Glomerular endothelial cell (primary cell): Measurements from ENCODE around the gene GPATCH8. TPM values are rescaled to one million over a fixed set of nuclear protein-coding genes. Genes with fewer than 3 reads are reported as not detected.
"Not testable (repeated sequence)": the region's sequence is repeated elsewhere in the genome, so short reads cannot be mapped to it uniquely, and the experiment has no call there.

Experiments used
- DNase-seq: peaks from one replicate; pipeline ENCODE4 v3.0.0-alpha.2; 2011; ENCODE audit warnings: low read depth, low spot score; ENCODE audit errors: extremely low read depth
- total RNA-seq: library from RNA; depleted of rRNA; stranded (reverse); fragments of >200 nt; gene quantifications from 2 replicates; pipeline ENCODE4 v1.2.3, GENCODE V29; 2015

The GPATCH8 gene
- total RNA-seq, 1 donor from 2014 or later: 26.4 TPM

DNA sequence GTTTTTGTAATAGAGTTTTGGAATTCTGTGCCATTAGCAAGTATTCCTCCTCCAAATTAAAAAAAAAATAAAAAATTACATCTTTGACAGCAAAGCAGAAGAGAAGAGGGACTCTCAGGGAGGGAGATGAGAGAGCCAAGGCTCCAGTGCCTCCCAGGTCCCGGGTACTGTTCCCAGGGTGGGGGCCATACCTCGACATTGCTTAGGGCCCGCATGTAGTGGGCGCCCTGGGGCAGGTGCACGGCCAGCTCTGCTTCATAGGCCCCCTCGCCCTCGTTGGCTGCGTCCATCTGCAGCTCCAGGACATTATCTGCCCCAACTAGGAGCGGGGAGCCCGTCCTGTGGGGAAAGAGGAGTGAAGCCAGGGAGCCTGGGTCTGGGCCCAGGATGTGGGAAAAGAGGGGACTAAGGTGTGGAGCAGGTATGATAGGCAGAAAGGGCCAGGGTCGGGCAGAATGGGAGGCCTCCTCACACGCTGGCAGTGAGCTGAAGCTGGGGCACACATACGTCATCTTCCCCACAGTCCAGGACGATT lies 125.0 kb downstream of the GPATCH8 start:
- DNase-seq: no peak

GRCh38 chr17:44376779-44377178 lies 126.4 kb downstream of the GPATCH8 start:
- no peak for DNase-seq

GRCh38 chr17:44376124-44376523 lies 127.1 kb downstream of the GPATCH8 start:
- DNase-seq: no peak

DNA sequence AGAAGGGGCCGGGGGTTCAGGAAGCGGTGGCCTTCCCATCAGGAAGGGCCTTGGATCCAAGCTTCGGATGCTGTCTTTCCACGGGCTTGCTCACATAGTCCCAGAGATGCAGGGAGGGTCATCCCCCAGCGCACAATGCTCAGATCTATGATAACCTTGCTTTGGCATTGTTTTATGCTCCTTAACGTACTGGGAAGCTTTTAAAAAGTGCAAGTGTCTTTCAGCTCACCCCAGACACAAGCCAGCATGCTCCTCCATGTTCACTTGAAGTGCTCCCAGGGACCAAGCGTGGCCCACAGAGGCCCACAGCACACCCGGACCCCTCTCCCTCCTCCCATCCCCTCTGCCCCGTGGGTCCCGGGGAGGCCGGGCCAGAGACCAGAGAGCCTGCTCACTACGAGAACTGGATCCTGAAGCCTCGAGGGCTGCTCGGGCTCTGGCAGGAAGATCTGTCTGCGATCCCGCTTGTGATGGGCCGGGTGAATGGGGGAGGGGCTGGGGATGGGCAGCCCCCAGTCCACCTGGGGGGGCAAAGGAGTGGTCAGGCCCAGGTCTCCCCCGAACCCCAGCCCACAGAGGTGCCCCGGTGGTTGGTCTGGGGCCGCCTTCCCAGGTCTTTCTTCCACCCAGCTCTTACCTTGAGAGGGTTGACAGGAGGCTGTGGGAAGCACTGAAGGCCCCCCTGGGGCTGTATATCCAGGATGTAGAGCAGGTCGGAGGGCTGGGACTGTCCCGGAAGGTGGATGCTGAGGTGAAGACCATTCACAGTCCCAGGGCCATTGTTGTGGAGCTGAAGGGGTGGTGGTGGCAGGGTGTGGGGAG lies 127.8 kb downstream of the GPATCH8 start:
- no peak for DNase-seq

DNA sequence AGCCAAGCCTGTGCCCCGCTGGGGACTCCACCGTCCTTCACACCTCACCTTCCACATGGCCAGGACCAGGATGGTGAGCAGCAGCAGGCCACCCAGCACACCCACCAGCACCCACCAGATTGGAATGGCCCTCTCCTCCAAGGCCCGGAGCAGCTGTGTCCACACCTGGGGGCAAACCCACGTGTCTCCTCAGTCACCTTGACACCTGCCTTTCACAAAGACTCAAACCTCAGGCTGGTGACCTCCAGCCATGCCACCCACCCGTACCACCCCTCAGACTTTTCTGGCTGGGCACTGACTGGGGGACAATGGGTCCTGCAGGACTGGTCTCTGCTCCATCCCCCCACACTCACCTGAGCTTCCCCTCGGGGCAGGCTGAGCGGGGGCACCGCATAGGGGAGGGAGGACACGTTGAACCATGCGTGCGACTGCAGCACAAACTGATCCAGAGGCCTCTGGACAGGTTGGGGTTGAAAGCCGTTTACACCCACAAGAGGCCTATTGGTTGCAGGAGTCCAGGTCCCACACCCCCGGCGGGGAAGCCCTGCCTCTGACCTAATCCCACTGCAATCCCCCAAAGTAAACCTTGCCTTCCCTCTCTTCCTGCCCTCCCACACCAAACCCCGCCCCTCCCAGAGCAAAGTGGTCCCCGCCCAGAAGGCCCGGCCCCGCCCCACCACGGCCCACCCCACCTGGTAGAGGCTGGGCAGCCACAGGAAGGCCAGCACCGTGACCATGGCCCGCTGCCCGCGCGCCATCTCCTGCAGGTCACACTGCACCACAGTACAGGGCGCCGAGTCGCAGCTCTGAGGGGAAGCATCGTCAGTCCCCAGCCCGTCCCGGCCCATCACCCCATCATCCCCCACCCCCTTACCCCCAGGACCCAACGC lies 128.7 kb downstream of the GPATCH8 start:
- no peak for DNase-seq

DNA sequence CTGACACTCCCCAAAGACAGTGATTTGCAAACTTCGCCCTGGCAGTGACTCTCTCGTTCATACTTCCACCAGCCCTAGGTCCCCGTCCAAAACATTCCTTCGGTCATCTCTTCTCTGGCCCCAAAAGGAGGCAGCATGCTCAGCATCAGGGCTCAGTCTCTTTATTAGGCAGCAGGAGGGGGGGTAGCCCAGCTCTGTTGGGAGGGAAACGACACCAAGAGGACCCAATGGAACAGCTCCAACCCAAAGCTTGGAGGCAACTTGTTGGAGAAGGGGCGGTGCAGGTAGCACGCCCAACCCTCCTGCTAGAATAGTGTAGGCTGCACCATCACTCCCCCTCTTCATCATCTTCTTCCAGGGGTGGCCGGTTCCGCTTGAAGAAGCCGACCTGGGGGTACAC lies 131.2 kb downstream of the GPATCH8 start:
- no peak for DNase-seq

GRCh38 chr17:44369414-44370023 lies 133.7 kb downstream of the GPATCH8 start:
- DNase-seq: not testable (repeated sequence)

DNA sequence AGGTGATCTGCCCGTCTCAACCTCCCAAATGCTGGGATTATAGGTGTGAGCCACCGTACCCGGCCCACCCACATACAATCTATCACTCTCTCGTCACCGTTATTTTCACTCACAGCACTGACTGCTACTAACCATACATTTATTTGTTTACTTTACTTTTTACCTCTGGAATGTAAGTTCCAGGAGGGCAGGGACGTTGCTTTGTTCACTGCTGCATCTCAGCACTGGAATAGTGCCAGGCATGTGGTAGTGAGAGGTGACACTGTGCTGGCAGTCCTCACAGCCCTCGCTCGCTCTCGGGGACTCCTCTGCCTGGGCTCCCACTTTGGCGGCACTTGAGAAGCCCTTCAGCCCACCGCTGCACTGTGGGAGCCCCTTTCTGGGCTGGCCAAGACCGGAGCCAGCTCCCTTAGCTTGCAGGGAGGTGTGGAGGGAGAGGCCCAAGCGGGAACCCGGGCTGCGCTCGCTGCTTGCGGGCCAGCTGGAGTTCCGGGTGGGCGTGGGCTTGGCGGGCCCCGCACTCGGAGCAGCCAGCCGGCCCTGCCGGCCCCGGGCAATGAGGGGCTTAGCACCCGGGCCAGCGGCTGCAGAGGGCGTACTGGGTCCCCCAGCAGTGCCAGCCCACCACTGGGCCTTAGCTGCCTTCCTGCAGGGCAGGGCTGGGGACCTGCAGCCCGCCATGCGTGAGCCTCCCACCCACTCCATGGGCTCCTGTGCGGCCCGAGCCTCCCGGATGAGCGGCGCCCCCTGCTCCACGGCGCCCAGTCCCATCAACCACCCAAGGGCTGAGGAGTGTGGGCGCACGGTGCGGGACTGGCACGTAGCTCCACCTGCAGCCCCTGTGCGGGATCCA lies 134.6 kb downstream of the GPATCH8 start:
- not testable (repeated sequence) for DNase-seq

DNA sequence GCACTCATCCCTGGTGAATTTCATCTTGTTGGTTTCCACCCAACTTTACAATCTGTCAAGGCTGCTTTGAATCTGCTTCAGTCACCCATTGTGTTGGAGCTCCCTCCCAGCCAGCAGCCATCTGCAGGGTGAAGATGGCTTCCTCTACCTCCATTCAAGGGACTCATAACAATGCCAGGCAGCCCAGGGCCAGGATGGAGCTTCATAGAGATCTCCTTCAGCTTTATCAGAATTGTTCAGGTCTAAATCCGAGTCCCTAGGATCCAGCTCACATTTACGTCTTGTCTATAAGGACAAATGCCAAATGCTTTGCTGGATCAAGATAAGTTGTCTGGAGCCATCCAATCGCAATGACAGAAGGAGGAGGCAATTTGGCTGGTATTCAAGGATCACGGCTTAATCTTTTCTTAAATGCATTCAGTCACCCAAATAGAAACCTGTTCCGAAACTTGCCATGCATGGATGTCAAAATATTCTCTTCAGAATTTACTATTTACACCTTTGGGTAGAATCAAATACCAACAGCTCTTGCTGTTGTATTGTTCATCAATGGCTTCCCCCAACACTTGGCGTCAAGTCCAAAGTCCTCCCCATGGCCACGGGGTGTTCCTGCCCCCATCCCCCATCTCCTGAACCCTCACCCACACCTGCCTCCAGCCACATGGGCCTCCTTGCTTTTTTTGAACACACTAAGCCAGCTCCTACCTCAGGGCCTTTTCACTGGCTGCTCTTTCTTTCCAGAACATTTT lies 135.8 kb downstream of the GPATCH8 start:
- DNase-seq: no peak

- DNase-seq: not testable (repeated sequence)
Observed at GRCh38 chr17:44365051-44365450, 138.2 kb downstream of the GPATCH8 start.

DNA sequence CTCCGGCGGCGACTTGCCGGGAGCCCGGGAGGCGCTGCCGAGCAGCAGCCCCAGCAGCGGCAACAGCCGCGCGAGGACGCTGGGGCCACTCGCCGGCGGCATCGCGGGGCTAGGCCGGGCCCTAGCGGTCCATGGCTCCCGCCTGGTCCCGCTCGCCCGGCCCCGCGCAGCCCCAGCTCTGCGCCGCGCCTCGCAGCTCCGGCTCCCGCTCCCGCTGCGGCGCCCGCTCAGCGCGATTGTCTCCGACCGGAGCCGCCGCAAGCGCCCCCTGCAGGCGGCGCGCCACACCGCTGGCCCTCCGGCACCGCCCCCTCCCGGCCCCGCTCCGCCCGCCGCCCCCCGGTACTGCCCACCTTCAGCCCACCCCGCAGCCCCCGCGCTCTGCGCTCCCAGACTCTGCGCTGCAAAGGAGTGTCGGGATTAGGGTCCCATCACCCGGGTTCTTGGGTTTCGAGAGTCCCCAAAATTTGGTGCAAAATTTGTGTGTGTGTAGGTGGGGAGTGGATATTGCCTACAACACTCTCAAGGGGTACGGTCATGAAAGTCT lies 139.5 kb downstream of the GPATCH8 start, which contains the start of gene FAM171A2:
TSS of gene FAM171A2 (minus strand) at position 241 of the 547 bp plus-strand sequence. CDS start at position 102, 139 bp downstream.
- no peak for DNase-seq

GRCh38 chr17:44362949-44363612 lies 140.1 kb downstream of the GPATCH8 start:
- DNase-seq: no peak

GRCh38 chr17:44362459-44362948 lies 140.7 kb downstream of the GPATCH8 start:
- DNase-seq: no peak

GRCh38 chr17:44361292-44362260 lies 141.6 kb downstream of the GPATCH8 start:
- DNase-seq: no peak

GRCh38 chr17:44360826-44361225 lies 142.4 kb downstream of the GPATCH8 start:
- no peak for DNase-seq

DNA sequence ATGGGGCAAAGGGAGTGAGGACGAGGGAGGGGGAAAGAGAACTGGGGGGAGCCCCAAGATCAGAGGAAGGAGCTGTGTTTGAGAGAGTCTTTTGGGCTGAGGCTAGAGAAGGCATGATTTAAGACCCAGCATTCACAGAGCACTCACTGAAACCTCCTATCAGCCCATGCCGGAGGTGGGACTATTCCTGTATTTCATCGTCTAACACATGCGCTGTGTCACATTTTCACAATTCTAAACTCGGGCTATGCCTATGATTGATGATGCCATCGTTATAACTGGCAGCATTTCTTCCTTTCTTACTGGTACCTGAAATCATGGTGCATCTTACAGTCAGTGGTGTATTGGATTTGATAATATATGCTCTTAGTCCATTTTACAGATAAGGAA lies 143.1 kb downstream of the GPATCH8 start:
- DNase-seq: no peak
